ENCODE measurements around the gene SGSM1. TPM values are rescaled to one million over a fixed set of nuclear protein-coding genes. Genes with fewer than 3 reads are reported as not detected.

Gene SGSM1
- total RNA-seq, 1 experiment from 2014 or later: not detected

- Histone ChIP-seq H3K27me3 (ENCODE audit: low read length) (no peaks in the 10 kb centered on the region), H3K9ac (ENCODE audit: low read length) (no peak overlapping the region), H3K4me1 (ENCODE audit: low read length) (no peaks in the 10 kb centered on the region), H2AFZ (ENCODE audit: low read length) (no peak overlapping the region), H3K9me3 (ENCODE audit: low read length) (no peaks in the 10 kb centered on the region), H3K27ac (ENCODE audit: low read length) (no peak overlapping the region), H4K20me1 (ENCODE audit: insufficient read depth, low read depth, low read length) (no peaks in the 10 kb centered on the region), H3K79me2 (ENCODE audit: low read length) (no peaks in the 10 kb centered on the region), H3K4me3 (ENCODE audit: low read length) (no peak overlapping the region), H3K36me3 (ENCODE audit: insufficient read depth, low read length) (no peaks in the 10 kb centered on the region), H3K9me2 (replicated peaks; ENCODE audit: insufficient read depth, low read length) (no peaks in the 10 kb centered on the region), H3K4me2 (ENCODE audit: low read depth, low read length, poor library complexity, severe bottlenecking) (no peak overlapping the region)
- DNase-seq: no peak
Measured at GRCh38 chr22:24841261-24841660, 35.2 kb downstream of the SGSM1 start.

GRCh38 chr22:24843048-24843447, 37.0 kb downstream of the SGSM1 start:
- Histone ChIP-seq H3K27me3 (ENCODE audit: low read length) (no peaks in the 10 kb centered on the region), H4K20me1 (ENCODE audit: insufficient read depth, low read depth, low read length) (no peaks in the 10 kb centered on the region), H3K27ac (ENCODE audit: low read length) (no peak overlapping the region), H2AFZ (ENCODE audit: low read length) (no peak overlapping the region), H3K9ac (ENCODE audit: low read length) (no peak overlapping the region), H3K4me1 (ENCODE audit: low read length) (no peaks in the 10 kb centered on the region), H3K4me3 (ENCODE audit: low read length) (no peak overlapping the region), H3K9me3 (ENCODE audit: low read length) (no peaks in the 10 kb centered on the region), H3K4me2 (ENCODE audit: low read depth, low read length, poor library complexity, severe bottlenecking) (no peak overlapping the region), H3K36me3 (ENCODE audit: insufficient read depth, low read length) (no peaks in the 10 kb centered on the region), H3K9me2 (replicated peaks; ENCODE audit: insufficient read depth, low read length) (no peaks in the 10 kb centered on the region), H3K79me2 (ENCODE audit: low read length) (no peaks in the 10 kb centered on the region)
- DNase-seq: no peak

DNA sequence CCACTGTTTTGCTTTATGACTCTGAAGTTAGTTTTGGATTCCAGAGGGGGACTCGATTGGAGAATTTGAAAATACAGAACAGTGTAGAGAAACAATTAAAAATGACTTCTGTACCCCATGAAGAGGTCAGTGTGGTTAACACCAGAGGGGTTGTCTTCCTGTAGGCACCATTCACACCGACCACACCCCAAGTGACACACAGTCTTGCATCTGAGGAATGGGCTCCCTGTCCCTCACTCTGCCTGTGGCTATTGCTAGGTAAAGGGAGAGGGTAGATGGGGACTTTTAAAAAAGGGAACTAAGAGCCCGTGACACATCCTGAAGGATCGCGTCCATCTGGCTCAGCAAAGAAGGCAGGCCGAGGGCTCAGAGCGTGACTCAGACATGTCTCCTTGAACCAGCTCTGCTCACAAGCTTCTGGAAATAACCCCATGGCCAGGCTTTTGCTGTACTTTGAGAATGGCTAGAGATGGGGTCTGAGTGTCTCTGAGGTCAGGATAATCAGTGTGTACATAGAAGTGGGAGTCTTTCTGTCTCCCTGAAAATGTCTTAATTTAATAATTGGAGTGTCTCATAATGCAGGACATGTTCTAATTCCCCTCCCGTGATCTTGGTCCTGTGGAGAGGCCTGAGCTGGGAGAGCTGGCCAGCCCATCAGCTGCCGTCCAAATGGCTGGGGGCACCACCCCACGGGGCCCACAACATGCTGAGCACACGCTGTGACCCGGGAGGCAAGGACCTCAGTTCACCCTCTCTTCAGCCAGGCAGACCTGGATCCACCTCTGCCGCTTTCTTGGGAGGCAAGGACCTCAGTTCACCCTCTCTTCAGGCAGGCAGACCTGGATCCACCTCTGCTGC, 39.3 kb downstream of the SGSM1 start:
- no peaks in the 10 kb centered on the region for H3K36me3 ChIP-seq (ENCODE audit: insufficient read depth, low read length)
- H3K27ac ChIP-seq (ENCODE audit: low read length): no peak overlapping the region
- H3K9ac ChIP-seq (ENCODE audit: low read length): no peak overlapping the region
- no peaks in the 10 kb centered on the region for H3K9me2 ChIP-seq (replicated peaks; ENCODE audit: insufficient read depth, low read length)
- no peak overlapping the region for H2AFZ ChIP-seq (ENCODE audit: low read length)
- no peak overlapping the region for H3K4me3 ChIP-seq (ENCODE audit: low read length)
- H3K4me1 ChIP-seq (ENCODE audit: low read length): no peaks in the 10 kb centered on the region
- no peak overlapping the region for H3K4me2 ChIP-seq (ENCODE audit: low read depth, low read length, poor library complexity, severe bottlenecking)
- no peaks in the 10 kb centered on the region for H3K79me2 ChIP-seq (ENCODE audit: low read length)
- no peaks in the 10 kb centered on the region for H3K9me3 ChIP-seq (ENCODE audit: low read length)
- DNase-seq: no peak
- no peaks in the 10 kb centered on the region for H4K20me1 ChIP-seq (ENCODE audit: insufficient read depth, low read depth, low read length)
- no peaks in the 10 kb centered on the region for H3K27me3 ChIP-seq (ENCODE audit: low read length)

DNA sequence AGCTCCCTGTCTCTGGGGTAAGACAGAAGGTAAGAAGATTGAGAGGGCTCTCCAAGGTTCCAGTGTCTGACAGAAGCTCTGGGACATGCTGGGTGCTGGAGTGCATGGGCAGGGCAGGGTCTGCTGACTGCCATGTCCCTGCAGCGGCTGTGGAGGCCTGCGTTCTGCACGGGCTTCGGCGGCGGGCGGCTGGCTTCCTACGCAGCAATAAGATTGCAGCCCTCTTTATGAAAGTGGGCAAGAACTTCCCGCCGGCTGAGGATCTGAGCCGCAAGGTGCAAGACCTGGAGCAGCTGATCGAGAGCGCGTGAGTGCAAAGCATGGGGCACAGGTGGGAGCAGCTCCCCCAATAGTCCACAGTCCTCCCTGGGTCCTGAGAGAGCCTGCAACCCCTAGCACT, 41.5 kb downstream of the SGSM1 start:
- H3K9me3 ChIP-seq (ENCODE audit: low read length): no peaks in the 10 kb centered on the region
- no peaks in the 10 kb centered on the region for H3K9me2 ChIP-seq (replicated peaks; ENCODE audit: insufficient read depth, low read length)
- H3K9ac ChIP-seq (ENCODE audit: low read length): no peak overlapping the region
- no peaks in the 10 kb centered on the region for H3K36me3 ChIP-seq (ENCODE audit: insufficient read depth, low read length)
- no peak overlapping the region for H3K4me3 ChIP-seq (ENCODE audit: low read length)
- H2AFZ ChIP-seq (ENCODE audit: low read length): no peak overlapping the region
- H3K4me2 ChIP-seq (ENCODE audit: low read depth, low read length, poor library complexity, severe bottlenecking): no peak overlapping the region
- no peak for DNase-seq
- H3K27me3 ChIP-seq (ENCODE audit: low read length): no peaks in the 10 kb centered on the region
- H3K79me2 ChIP-seq (ENCODE audit: low read length): no peaks in the 10 kb centered on the region
- no peaks in the 10 kb centered on the region for H4K20me1 ChIP-seq (ENCODE audit: insufficient read depth, low read depth, low read length)
- no peak overlapping the region for H3K27ac ChIP-seq (ENCODE audit: low read length)
- H3K4me1 ChIP-seq (ENCODE audit: low read length): no peaks in the 10 kb centered on the region

DNA sequence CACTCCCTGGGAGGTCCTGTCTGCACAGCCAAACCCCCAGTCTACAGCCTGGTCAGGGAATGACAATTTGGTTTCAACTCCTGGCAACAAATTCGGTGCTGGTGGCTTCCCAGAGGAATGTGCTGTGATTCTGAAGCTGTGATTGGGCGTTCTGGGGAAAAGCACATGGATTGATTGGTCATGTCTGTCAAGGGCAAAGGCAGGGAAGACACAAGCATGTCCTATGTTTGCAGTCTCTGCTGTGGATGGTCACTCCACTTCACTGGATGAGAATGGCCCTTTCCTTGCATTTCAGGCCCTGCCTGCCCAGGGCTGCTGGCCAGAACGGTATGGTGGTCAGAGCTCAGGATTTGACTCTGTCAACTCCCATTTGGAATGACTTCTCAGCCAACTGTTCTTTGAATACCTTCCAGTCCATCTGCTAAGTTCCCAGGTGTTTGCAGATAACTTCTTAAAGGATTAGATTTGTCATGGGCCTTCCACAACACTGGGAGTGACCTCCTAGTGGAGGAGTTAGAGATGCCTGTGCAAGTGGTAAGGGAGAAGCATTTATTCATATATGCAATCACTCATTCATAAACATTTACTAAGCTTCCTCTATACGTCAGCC, 42.7 kb downstream of the SGSM1 start:
- H3K9ac ChIP-seq (ENCODE audit: low read length): no peak overlapping the region
- H3K36me3 ChIP-seq (ENCODE audit: insufficient read depth, low read length): no peaks in the 10 kb centered on the region
- H3K79me2 ChIP-seq (ENCODE audit: low read length): no peaks in the 10 kb centered on the region
- H3K4me2 ChIP-seq (ENCODE audit: low read depth, low read length, poor library complexity, severe bottlenecking): no peak overlapping the region
- no peaks in the 10 kb centered on the region for H3K9me3 ChIP-seq (ENCODE audit: low read length)
- H2AFZ ChIP-seq (ENCODE audit: low read length): no peak overlapping the region
- H3K27ac ChIP-seq (ENCODE audit: low read length): no peak overlapping the region
- H3K4me1 ChIP-seq (ENCODE audit: low read length): no peaks in the 10 kb centered on the region
- H3K4me3 ChIP-seq (ENCODE audit: low read length): no peak overlapping the region
- H4K20me1 ChIP-seq (ENCODE audit: insufficient read depth, low read depth, low read length): no peaks in the 10 kb centered on the region
- no peaks in the 10 kb centered on the region for H3K9me2 ChIP-seq (replicated peaks; ENCODE audit: insufficient read depth, low read length)
- H3K27me3 ChIP-seq (ENCODE audit: low read length): no peaks in the 10 kb centered on the region
- DNase-seq: no peak

- H3K27ac ChIP-seq (ENCODE audit: low read length): no peak overlapping the region
- H3K9me3 ChIP-seq (ENCODE audit: low read length): no peaks in the 10 kb centered on the region
- no peak overlapping the region for H3K4me3 ChIP-seq (ENCODE audit: low read length)
- H3K79me2 ChIP-seq (ENCODE audit: low read length): no peaks in the 10 kb centered on the region
- no peaks in the 10 kb centered on the region for H3K4me1 ChIP-seq (ENCODE audit: low read length)
- H3K4me2 ChIP-seq (ENCODE audit: low read depth, low read length, poor library complexity, severe bottlenecking): no peak overlapping the region
- no peak for DNase-seq
- H3K9ac ChIP-seq (ENCODE audit: low read length): no peak overlapping the region
- H2AFZ ChIP-seq (ENCODE audit: low read length): no peak overlapping the region
- no peaks in the 10 kb centered on the region for H3K27me3 ChIP-seq (ENCODE audit: low read length)
- H3K9me2 ChIP-seq (replicated peaks; ENCODE audit: insufficient read depth, low read length): no peaks in the 10 kb centered on the region
- no peaks in the 10 kb centered on the region for H4K20me1 ChIP-seq (ENCODE audit: insufficient read depth, low read depth, low read length)
- no peaks in the 10 kb centered on the region for H3K36me3 ChIP-seq (ENCODE audit: insufficient read depth, low read length)
Measured at GRCh38 chr22:24855794-24856193, 49.8 kb downstream of the SGSM1 start.

GRCh38 chr22:24857576-24857975, 51.6 kb downstream of the SGSM1 start:
- DNase-seq: no peak
- no peaks in the 10 kb centered on the region for H3K36me3 ChIP-seq (ENCODE audit: insufficient read depth, low read length)
- H3K9me2 ChIP-seq (replicated peaks; ENCODE audit: insufficient read depth, low read length): no peaks in the 10 kb centered on the region
- no peaks in the 10 kb centered on the region for H3K79me2 ChIP-seq (ENCODE audit: low read length)
- H3K27me3 ChIP-seq (ENCODE audit: low read length): no peaks in the 10 kb centered on the region
- H3K9ac ChIP-seq (ENCODE audit: low read length): no peak overlapping the region
- no peak overlapping the region for H3K4me3 ChIP-seq (ENCODE audit: low read length)
- no peaks in the 10 kb centered on the region for H3K4me1 ChIP-seq (ENCODE audit: low read length)
- H3K9me3 ChIP-seq (ENCODE audit: low read length): no peaks in the 10 kb centered on the region
- H2AFZ ChIP-seq (ENCODE audit: low read length): no peak overlapping the region
- H3K27ac ChIP-seq (ENCODE audit: low read length): no peak overlapping the region
- no peak overlapping the region for H3K4me2 ChIP-seq (ENCODE audit: low read depth, low read length, poor library complexity, severe bottlenecking)
- H4K20me1 ChIP-seq (ENCODE audit: insufficient read depth, low read depth, low read length): no peaks in the 10 kb centered on the region

DNA sequence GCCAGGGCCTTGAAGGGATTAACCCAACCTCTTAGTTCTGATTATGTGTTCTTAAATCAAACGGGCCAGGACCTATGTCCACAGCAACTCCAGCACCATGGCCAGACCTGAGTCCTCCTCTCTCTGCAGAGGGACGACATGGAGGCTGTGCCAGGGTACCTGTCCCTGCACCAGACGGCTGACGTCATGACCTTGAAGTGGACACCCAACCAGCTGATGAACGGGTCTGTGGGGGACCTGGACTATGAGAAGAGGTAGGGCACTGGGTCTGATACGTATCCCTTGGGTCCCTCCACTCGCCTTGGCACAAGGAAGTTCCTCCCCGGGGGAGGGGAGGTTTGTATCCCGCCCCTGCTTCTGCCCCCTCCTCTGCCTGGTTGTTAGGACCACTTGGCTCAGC, 53.6 kb downstream of the SGSM1 start:
- Histone ChIP-seq H3K27ac (ENCODE audit: low read length) (no peak overlapping the region), H2AFZ (ENCODE audit: low read length) (no peak overlapping the region), H3K27me3 (ENCODE audit: low read length) (no peaks in the 10 kb centered on the region), H3K9me2 (replicated peaks; ENCODE audit: insufficient read depth, low read length) (no peaks in the 10 kb centered on the region), H3K9me3 (ENCODE audit: low read length) (no peaks in the 10 kb centered on the region), H3K9ac (ENCODE audit: low read length) (no peak overlapping the region), H3K36me3 (ENCODE audit: insufficient read depth, low read length) (no peaks in the 10 kb centered on the region), H3K4me2 (ENCODE audit: low read depth, low read length, poor library complexity, severe bottlenecking) (no peak overlapping the region), H4K20me1 (ENCODE audit: insufficient read depth, low read depth, low read length) (no peaks in the 10 kb centered on the region), H3K4me3 (ENCODE audit: low read length) (no peak overlapping the region), H3K79me2 (ENCODE audit: low read length) (no peaks in the 10 kb centered on the region), H3K4me1 (ENCODE audit: low read length) (no peaks in the 10 kb centered on the region)
- DNase-seq: no peak

Data from Karpas-422 (cell line).